Keratinocyte (primary cell): ENCODE measurements around the gene ERC2. TPM values are rescaled to one million over a fixed set of nuclear protein-coding genes. Genes with fewer than 3 reads are reported as not detected.

Experiments
- DNase-seq: peaks from one replicate; pipeline ENCODE4 v3.0.0-alpha.2; 2011; ENCODE audit warnings: low read depth, missing footprints, low spot score
- FAIRE-seq: peaks from 2 replicates; lab custom pipeline; 2011; peaks lifted over from hg19 to GRCh38; lab: Jason Lieb, UNC
- H2AFZ ChIP-seq: 2 replicates; pipeline ENCODE4 v1.6.0; 2012; ENCODE audit warnings: low read length, control low read depth, inconsistent platforms; ENCODE audit not compliant: control insufficient read depth
- H3K27ac ChIP-seq: 2 replicates; pipeline ENCODE4 v1.5.1; 2011; ENCODE audit warnings: low read length; ENCODE audit not compliant: control insufficient read depth, insufficient read depth
- H3K27me3 ChIP-seq: 3 replicates; pipeline ENCODE4 v1.6.0; 2011; ENCODE audit warnings: low read length; ENCODE audit not compliant: control insufficient read depth, insufficient read depth; ENCODE audit errors: extremely low read depth
- H3K36me3 ChIP-seq, 2 experiments: 2 replicates in 1 of 2; 3 replicates in 1 of 2; pipeline ENCODE4 v1.5.1; 2011; ENCODE audit warnings: low read length in 2 of 2, mild to moderate bottlenecking in 1 of 2; ENCODE audit not compliant: control insufficient read depth in 2 of 2, insufficient read depth in 2 of 2; ENCODE audit errors: extremely low read depth in 1 of 2
- H3K4me1 ChIP-seq: 3 replicates; pipeline ENCODE4 v1.5.1; 2011; ENCODE audit warnings: low read length; ENCODE audit not compliant: control insufficient read depth, insufficient read depth; ENCODE audit errors: extremely low read depth
- H3K4me2 ChIP-seq: 3 replicates; pipeline ENCODE4 v1.6.0; 2011; ENCODE audit warnings: low read depth, low read length; ENCODE audit not compliant: control insufficient read depth, insufficient read depth; ENCODE audit errors: extremely low read depth
- H3K4me3 ChIP-seq, 3 experiments: fragments of 200-600 bp in 1 of 3; sonication (generic) in 1 of 3; 2 replicates in 2 of 3; 3 replicates in 1 of 3; pipeline ENCODE4 v1.5.1; 2011 to 2016; ENCODE audit warnings: low read length in 3 of 3, mild to moderate bottlenecking in 3 of 3, control low read depth in 2 of 3, inconsistent platforms in 1 of 3, low read depth in 1 of 3, mixed read lengths in 1 of 3, mixed run types in 1 of 3, moderate library complexity in 1 of 3; ENCODE audit not compliant: control insufficient read depth in 2 of 3, insufficient read depth in 2 of 3; ENCODE audit errors: extremely low read depth in 1 of 3
- H3K79me2 ChIP-seq: 2 replicates; pipeline ENCODE4 v1.6.0; 2012; ENCODE audit warnings: low read length; ENCODE audit not compliant: control insufficient read depth, insufficient read depth
- H3K9ac ChIP-seq: 3 replicates; pipeline ENCODE4 v1.6.0; 2011; ENCODE audit warnings: low read length; ENCODE audit not compliant: control insufficient read depth, insufficient read depth; ENCODE audit errors: extremely low read depth
- H3K9me1 ChIP-seq: 3 replicates; pipeline ENCODE4 v1.6.0; 2011; ENCODE audit warnings: low read length; ENCODE audit not compliant: control insufficient read depth, insufficient read depth; ENCODE audit errors: extremely low read depth
- H3K9me3 ChIP-seq: 2 replicates; pipeline ENCODE4 v1.5.1; 2012; ENCODE audit warnings: low read depth, low read length; ENCODE audit not compliant: control insufficient read depth
- H4K20me1 ChIP-seq: 3 replicates; pipeline ENCODE4 v1.6.0; 2011; ENCODE audit warnings: low read length; ENCODE audit not compliant: control insufficient read depth, insufficient read depth; ENCODE audit errors: extremely low read depth
- EZH2 ChIP-seq: IDR thresholded peaks from one replicate; pipeline ENCODE4 v1.6.1; 2012; ENCODE audit warnings: inconsistent platforms, mild to moderate bottlenecking, low read length, moderate library complexity
- dilution Hi-C: fragments of 300-500 bp; cut with MboI; formaldehyde crosslinking; loops from one replicate; pipeline ENCODE4 v1.7.0; 2020; ENCODE audit warnings: low sequenced_read_pairs; ENCODE audit not compliant: extremely low pct_ligation_motif_present
- polyA plus RNA-seq, 5 experiments: library from polyadenylated mRNA; depleted of rRNA in 3 of 5; stranded (reverse) in 3 of 5; stranded (forward) in 1 of 5; unstranded in 1 of 5; fragments of >200 nt; gene quantifications; 1 replicate in 1 of 5; 2 replicates in 3 of 5; 3 replicates in 1 of 5; pipeline versions ENCODE4 v1.2.1 to v1.2.3, GENCODE V29; 2011 to 2012; ENCODE audit warnings: missing spikeins in 2 of 5, low read depth in 1 of 5, low replicate concordance in 1 of 5
- TF ChIP-seq, protein P1 (sequence below), 3 experiments: IDR thresholded peaks in 1 of 3; conservative IDR thresholded peaks in 1 of 3; optimal IDR thresholded peaks in 1 of 3; 2 replicates in 2 of 3; 3 replicates in 1 of 3; pipeline versions ENCODE3 to v1.5.1; 2011; ENCODE audit warnings: low read length in 3 of 3, mild to moderate bottlenecking in 3 of 3, moderate library complexity in 2 of 3, control low read depth in 1 of 3, inconsistent platforms in 1 of 3; ENCODE audit not compliant: insufficient read depth in 2 of 3; ENCODE audit errors: extremely low read depth in 1 of 3

The ERC2 gene
- polyA plus RNA-seq, 1 donor (not counting 4 experiments of a cell fraction or from before 2014, with no cell fraction given) = 0.08 TPM

DNA sequence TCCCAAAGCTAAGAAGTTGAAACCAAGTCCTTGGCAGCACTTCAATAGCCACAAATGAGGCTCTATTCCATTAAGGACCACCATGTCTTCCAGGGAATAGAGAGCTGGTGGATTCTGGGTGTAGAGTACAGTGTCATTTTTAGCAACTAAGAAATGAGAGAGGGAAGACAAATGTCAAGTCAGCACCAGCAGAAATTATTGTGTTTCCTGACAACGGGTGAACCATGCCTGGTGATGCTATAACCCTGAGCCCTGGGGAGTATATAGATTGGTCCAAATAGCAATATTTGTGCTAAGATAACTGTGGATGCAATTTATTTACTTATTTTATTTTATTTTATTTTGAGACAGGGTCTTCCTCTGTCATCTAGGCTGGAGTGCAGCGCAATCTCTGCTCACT, 675.5 kb downstream of the ERC2 start:
- Histone ChIP-seq H3K27me3 (no peaks in the 10 kb centered on the region), H3K9me1 (no peaks in the 10 kb centered on the region), H3K4me2 (no peak overlapping the region), H3K4me1 (no peaks in the 10 kb centered on the region), H3K36me3 (no peaks in the 10 kb centered on the region), H3K9ac (no peak overlapping the region), H2AFZ (no peak overlapping the region), H3K9me3 (no peaks in the 10 kb centered on the region), H3K27ac (no peak overlapping the region), H3K79me2 (no peaks in the 10 kb centered on the region), H3K4me3 (no peak overlapping the region), H4K20me1 (no peaks in the 10 kb centered on the region)
- TF ChIP-seq, protein P1, sequence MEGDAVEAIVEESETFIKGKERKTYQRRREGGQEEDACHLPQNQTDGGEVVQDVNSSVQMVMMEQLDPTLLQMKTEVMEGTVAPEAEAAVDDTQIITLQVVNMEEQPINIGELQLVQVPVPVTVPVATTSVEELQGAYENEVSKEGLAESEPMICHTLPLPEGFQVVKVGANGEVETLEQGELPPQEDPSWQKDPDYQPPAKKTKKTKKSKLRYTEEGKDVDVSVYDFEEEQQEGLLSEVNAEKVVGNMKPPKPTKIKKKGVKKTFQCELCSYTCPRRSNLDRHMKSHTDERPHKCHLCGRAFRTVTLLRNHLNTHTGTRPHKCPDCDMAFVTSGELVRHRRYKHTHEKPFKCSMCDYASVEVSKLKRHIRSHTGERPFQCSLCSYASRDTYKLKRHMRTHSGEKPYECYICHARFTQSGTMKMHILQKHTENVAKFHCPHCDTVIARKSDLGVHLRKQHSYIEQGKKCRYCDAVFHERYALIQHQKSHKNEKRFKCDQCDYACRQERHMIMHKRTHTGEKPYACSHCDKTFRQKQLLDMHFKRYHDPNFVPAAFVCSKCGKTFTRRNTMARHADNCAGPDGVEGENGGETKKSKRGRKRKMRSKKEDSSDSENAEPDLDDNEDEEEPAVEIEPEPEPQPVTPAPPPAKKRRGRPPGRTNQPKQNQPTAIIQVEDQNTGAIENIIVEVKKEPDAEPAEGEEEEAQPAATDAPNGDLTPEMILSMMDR (optimal IDR thresholded peaks at IDR 0.05 in 1 of 3, IDR thresholded peaks at IDR 0.05 in 1 of 3, conservative IDR thresholded peaks at IDR 0.05 in 1 of 3; ENCODE audit: extremely low read depth in 1 of 3, insufficient read depth in 2 of 3, low read length in 3 of 3) = no peak
- no peak for TF ChIP-seq EZH2
- DNase-seq (no peak), FAIRE-seq (no peak)
- dilution Hi-C loops = no loop called here

DNA sequence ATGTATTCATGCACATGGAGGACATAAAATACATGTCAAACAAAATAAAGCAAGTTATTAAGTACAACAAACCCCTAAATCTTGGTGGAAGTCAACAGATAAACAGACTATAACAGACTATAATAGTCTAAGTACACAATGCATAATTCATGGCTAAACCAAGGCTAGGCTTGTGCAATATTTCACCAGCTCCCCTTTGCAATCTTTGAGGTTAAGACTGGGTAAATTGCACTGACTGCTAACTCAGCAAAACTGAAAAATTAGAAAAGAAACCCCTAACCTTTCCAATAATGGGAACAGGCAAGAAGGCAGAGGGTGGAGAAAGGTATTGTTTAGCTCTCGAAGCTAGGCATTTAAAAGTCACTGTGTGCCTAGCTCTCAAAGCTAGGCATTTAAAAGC, 676.3 kb downstream of the ERC2 start:
- Histone ChIP-seq H3K36me3 (no peaks in the 10 kb centered on the region), H4K20me1 (no peaks in the 10 kb centered on the region), H3K79me2 (no peaks in the 10 kb centered on the region), H3K4me1 (no peaks in the 10 kb centered on the region), H3K9me3 (no peaks in the 10 kb centered on the region), H3K27me3 (no peaks in the 10 kb centered on the region), H3K9me1 (no peaks in the 10 kb centered on the region), H2AFZ (no peak overlapping the region), H3K4me3 (no peak overlapping the region), H3K27ac (no peak overlapping the region), H3K4me2 (no peak overlapping the region), H3K9ac (no peak overlapping the region)
- FAIRE-seq = no peak
- TF ChIP-seq EZH2 = no peak
- DNase-seq = no peak
- dilution Hi-C loops = no loop called here
